GM21619 (cell line): ENCODE results near the gene FOXB1.

Experiments used
- ATAC-seq: cut with Tn5 transposase; IDR thresholded peaks from one replicate; pipeline ENCODE4 v1.9.1; 2021; ENCODE audit not compliant: unreplicated experiment

FOXB1 gene

GRCh38 chr15:60004009-60004845 lies at the start of gene FOXB1:
TSS of gene FOXB1 (plus strand) at chr15:60004311. CDS start at chr15:60004964, 653 bp downstream.
- no peak for ATAC-seq

DNA sequence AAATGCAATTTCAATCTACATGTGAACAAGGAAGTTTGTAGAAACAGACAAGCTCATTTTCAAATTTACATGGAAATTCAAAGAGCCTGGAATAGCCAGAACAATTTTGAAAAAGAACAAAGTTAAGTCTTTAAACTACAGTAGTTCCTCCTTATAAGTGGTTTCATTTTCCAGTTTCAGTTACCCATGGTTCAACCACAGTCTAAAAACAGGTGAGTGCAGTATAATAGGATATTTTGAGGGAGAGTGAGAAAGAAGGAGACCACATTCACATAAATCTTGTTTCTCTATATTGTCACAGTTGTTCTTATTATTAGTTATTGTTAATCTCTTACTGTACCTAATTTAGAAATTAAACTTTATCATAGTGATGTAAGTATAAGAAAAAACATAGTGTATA lies 45.8 kb upstream of the FOXB1 start:
- no peak for ATAC-seq

DNA sequence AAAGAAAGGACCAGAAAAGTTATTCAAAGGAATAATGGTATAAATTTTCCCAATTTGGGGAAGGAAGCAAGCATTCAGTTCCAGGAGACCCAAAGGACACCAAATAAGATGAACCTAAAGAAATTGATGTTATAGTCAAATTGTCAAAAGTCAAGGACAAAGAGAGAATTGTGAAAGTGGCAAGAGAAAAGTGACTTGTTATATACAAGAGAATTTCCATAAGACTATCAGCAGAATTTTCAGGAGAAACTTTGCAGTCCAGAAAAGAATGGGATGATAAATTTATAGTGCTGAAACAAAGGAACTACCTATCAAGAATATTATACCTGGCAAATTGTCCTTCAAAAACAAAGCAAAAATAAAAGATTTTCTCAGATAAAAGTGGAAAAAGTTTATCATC lies 43.8 kb upstream of the FOXB1 start:
- no peak for ATAC-seq

- ATAC-seq = no peak
Measured at GRCh38 chr15:59963322-59963721, 40.8 kb upstream of the FOXB1 start.

- ATAC-seq = no peak
Measured at GRCh38 chr15:59963925-59964324, 40.2 kb upstream of the FOXB1 start.

- no peak for ATAC-seq
Measured at GRCh38 chr15:59965741-59966140, 38.4 kb upstream of the FOXB1 start.

- ATAC-seq = no peak
Measured at GRCh38 chr15:59966262-59966661, 37.8 kb upstream of the FOXB1 start.

DNA sequence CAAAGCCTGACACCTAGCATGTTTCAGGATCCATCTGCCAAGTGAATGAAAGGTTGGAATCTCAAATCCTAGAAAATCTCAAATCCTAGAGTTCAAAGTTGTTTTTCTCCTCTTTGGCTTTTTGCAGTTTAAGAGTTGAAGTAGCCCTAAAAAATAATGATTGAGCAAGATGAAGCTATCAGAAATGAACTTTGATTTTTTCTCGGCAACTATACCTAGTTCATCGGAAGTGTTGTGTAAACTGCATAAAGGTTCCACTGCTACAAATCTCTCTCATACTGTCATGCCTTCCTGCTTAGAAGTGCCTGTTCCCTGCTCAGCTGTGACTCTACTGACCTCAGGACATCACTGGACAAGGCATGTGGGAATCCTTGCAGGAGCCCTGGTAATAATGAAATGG lies 35.8 kb upstream of the FOXB1 start:
- no peak for ATAC-seq

- ATAC-seq = no peak
Measured at GRCh38 chr15:59972241-59972640, 31.9 kb upstream of the FOXB1 start.

- no peak for ATAC-seq
Measured at GRCh38 chr15:59976480-59977271, 27.4 kb upstream of the FOXB1 start.

DNA sequence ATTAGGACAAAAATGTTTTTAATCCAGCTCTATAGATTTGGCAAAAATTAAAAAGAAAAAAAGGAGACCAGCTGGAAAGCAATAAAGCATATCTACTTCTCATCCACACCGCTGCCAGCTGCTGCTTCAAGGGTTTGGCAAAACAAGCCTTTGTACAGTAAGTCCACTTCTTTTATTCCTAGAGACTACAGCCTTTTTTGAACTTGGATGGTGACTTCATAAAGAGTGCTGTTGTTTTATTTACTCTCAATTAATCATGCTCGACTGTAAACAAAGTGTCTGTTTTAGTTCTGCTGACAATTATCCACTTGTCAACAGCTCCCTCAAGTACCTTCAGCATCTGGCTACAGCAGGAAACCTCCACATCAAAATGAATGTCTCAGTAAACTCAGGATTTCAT lies 12.3 kb upstream of the FOXB1 start:
- no peak for ATAC-seq

GRCh38 chr15:59993041-59993750 lies 10.9 kb upstream of the FOXB1 start:
- ATAC-seq = no peak

DNA sequence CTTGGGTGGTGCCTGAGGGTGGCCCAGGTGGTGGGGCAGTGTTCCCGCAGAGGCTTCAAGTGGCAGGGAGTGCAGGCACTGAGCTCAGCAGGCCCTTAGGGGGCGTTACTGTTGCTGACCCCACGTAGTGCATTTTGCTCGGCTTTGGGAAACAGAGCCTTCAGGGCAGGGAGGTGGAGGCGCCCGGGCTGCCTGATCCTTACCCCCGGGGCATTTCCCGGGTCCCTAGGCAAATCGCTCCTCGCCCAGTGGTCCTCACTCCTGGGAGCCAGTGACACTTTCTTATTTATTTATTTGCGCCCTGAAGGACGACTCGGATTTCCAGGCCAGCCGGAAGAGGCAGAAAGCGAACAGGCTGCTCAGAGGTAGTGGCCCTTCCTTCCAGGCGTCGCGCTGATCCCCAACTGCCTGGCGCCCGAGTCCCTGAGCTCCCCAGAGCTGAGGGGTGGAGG lies 10.1 kb upstream of the FOXB1 start:
- no peak for ATAC-seq

DNA sequence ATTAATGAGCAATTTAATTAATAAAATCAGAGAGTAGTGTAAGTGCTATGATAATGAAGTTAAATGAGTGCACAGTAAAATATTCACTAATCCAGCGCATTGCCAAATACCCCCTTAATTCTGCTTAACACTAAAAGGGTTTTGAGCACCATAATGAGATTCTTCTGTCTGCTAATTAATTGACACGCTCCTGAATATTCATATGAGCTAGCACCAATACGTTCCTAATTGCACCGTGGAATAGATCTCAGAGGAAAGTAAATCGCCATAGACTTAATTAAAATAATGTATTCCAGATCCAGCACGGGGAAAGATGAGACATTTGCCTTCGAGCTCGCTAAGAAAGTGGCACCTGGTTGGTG lies 9.6 kb upstream of the FOXB1 start:
- no peak for ATAC-seq

DNA sequence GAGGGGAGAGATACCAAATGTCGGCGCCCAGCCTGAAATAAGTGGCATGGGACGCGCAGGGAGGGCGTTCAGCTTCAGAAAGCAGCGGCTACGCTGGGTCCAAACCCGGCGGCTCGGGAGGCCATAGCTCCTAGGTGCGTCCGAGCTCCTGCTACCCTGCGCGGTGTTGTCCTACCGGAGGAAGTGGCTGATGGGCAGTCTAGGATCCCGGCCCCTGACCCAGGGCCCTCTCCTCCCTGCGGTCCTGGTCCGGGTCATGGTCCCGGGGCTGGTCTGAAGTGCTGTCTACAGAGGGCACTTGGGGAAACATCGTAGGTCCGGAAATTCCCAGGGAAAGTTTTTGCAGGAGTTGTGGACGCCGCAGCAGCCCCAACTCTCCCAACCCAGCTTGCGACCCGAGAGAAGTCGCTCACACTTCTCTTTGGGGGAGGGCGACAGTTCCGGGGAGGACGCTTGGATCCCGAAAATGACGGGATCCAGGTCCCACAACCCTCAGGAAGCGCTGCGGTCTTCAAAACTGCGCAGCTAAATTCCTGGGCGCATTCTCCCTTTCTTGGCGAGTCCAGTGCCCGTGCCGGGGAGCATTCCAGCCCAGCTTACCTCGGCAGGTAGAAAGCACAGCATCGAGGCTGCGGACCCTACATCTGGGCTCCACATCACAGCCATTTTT lies 9.1 kb upstream of the FOXB1 start:
- no peak for ATAC-seq

- no peak for ATAC-seq
Measured at GRCh38 chr15:59995568-59996297, 8.4 kb upstream of the FOXB1 start.

DNA sequence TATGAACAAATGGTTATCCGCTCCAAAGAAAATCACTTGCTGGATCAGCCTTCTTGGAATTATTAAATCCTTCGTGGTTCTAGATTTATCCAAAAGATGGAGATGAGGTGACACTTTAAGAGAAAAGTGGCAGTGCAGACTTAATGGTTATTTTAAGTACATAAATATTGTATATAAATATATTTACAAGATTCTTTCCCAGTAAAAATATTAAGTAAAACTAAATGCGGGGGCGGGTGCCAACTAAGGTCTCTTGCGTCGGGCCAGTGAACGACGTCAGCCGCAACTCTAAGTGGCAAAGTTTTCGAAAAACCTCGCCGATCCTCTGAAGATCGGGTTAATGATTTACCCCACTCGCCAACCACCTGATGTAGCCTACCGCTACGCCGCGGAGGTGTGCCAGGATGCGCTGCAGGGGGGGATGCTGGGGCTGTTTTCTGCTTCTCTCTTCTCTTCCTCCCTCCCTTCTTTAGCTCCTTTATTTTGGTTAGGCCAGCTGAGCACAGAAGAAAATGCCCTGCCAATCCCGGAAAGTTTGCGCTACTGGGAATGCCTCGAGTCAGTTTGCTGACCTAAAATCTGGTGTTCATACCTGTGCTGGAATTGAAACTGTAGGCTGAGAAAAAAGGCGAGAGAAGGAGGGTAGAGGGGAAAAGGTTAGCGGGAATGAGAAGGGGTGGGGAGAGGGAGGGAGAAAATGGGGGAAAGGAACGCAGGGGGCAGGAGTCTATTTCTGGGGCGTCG lies 7.6 kb upstream of the FOXB1 start:
- no peak for ATAC-seq

DNA sequence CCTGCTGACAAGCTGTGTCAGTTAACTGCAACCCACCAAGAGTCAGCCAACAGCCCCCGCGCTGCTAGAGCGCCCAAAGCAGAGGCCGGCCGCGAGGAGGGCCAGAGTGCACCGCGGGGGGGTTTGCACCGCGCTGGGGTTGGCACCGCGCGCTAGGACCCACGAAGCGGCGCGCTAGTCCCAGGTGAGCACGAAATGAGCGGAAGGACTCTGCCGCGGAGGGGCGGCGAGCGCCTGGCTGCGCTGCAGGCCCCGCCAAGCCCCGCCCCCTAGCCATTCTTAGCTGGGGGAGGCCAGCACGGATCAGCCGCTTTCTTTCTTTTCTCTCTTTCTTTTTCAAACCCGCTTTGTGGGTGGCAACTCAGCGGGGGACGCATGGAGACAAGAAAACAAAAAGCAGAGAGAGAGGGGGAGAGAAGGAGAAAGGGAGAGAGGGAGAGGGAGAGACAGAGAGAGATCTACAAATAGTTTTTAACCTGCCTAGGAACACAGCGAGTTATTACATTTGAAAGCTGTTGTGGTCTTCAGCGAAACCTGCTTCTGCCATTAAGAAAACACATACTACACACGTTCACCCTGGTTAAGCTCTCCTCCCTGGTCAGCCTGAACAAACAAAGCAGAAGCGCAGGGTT lies 6.9 kb upstream of the FOXB1 start:
- ATAC-seq = peak; percentile 77

- no peak for ATAC-seq
Measured at GRCh38 chr15:59998305-59998949, 5.7 kb upstream of the FOXB1 start.
